Colonic mucosa (tissue), 4 donors: ENCODE data around the gene EXD3. TPM values are rescaled to one million over a fixed set of nuclear protein-coding genes. Genes with fewer than 3 reads are reported as not detected.

Experiments
- DNase-seq: peaks from one replicate; pipeline ENCODE4 v3.0.0-alpha.2; 2020
- H3K27ac ChIP-seq: fragments of 200-600 bp; one replicate; pipeline ENCODE4 v1.8.0; 2021
- H3K27me3 ChIP-seq: fragments of 200-600 bp; one replicate; pipeline ENCODE4 v1.8.0; 2021
- H3K36me3 ChIP-seq: fragments of 200-600 bp; one replicate; pipeline ENCODE4 v1.8.0; 2021
- H3K4me1 ChIP-seq: fragments of 200-600 bp; one replicate; pipeline ENCODE4 v1.8.0; 2021; ENCODE audit warnings: mild to moderate bottlenecking
- H3K4me3 ChIP-seq: fragments of 200-600 bp; one replicate; pipeline ENCODE4 v1.8.0; 2021
- H3K9ac ChIP-seq, 2 donors: one replicate each; pipeline ENCODE4 v1.7.0; 2013; ENCODE audit warnings: control low read depth in 2 of 2, low read depth in 2 of 2, low read length in 2 of 2
- H3K9me3 ChIP-seq: fragments of 200-600 bp; one replicate; pipeline ENCODE4 v1.8.0; 2021
- intact Hi-C: fragments of 100-400 bp; cut with DNase I; formaldehyde crosslinking; loops from one replicate; pipeline ENCODE4 v1.14.1; 2022
- total RNA-seq, 2 donors: library from RNA; stranded (reverse); fragmentation: NEBNext Ultra II Directional in 1 of 2; extraction: Animal tissue kit (Norgen Biotek cat#: 25700) in 1 of 2; gene quantifications; one replicate each; pipeline ENCODE4 v1.2.1, GENCODE V29; 2021
- TF ChIP-seq, protein P1 (sequence below): fragments of 200-600 bp; IDR thresholded peaks from one replicate; pipeline ENCODE4 v1.8.0; 2022; ENCODE audit warnings: antibody characterized with exemption, mild to moderate bottlenecking
- donor health status: healthy.
- donor health status: DM: no; HTN: no; CAD: no.
- donor health status: DM: no; HTN: no; CAD: no.

The EXD3 gene
- total RNA-seq, 2 donors from 2014 or later = 34.9 to 36.4 TPM

DNA sequence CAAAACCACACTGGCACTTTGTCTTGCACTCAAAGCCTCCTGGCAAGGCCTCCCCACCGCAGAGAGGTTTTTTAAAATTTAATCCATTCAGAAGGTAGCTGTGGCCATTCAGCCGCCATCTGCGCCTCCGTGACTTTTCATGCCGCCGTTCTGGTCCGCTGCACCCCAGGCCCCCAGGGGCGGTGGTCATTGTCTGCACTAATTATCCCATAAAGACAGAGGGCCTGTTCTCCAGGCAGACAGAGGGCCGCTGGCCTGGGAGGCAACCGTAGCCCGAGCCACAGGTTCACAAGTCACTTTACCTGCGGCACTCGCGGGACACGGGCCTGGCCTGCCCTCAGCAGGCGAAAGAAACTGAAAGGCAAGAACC, 49.4 kb downstream of the EXD3 start:
- no peaks in the 10 kb centered on the region for H3K4me1 ChIP-seq
- no peak overlapping the region for H3K27ac ChIP-seq
- TF ChIP-seq, protein P1, sequence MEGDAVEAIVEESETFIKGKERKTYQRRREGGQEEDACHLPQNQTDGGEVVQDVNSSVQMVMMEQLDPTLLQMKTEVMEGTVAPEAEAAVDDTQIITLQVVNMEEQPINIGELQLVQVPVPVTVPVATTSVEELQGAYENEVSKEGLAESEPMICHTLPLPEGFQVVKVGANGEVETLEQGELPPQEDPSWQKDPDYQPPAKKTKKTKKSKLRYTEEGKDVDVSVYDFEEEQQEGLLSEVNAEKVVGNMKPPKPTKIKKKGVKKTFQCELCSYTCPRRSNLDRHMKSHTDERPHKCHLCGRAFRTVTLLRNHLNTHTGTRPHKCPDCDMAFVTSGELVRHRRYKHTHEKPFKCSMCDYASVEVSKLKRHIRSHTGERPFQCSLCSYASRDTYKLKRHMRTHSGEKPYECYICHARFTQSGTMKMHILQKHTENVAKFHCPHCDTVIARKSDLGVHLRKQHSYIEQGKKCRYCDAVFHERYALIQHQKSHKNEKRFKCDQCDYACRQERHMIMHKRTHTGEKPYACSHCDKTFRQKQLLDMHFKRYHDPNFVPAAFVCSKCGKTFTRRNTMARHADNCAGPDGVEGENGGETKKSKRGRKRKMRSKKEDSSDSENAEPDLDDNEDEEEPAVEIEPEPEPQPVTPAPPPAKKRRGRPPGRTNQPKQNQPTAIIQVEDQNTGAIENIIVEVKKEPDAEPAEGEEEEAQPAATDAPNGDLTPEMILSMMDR = no peak
- no peaks in the 10 kb centered on the region for H3K9me3 ChIP-seq
- H3K4me3 ChIP-seq = no peak overlapping the region
- no peaks in the 10 kb centered on the region for H3K27me3 ChIP-seq
- intact Hi-C loops = no loop called here
- no peaks in the 10 kb centered on the region for H3K36me3 ChIP-seq
- no peak overlapping the region for H3K9ac ChIP-seq
- DNase-seq = no peak

DNA sequence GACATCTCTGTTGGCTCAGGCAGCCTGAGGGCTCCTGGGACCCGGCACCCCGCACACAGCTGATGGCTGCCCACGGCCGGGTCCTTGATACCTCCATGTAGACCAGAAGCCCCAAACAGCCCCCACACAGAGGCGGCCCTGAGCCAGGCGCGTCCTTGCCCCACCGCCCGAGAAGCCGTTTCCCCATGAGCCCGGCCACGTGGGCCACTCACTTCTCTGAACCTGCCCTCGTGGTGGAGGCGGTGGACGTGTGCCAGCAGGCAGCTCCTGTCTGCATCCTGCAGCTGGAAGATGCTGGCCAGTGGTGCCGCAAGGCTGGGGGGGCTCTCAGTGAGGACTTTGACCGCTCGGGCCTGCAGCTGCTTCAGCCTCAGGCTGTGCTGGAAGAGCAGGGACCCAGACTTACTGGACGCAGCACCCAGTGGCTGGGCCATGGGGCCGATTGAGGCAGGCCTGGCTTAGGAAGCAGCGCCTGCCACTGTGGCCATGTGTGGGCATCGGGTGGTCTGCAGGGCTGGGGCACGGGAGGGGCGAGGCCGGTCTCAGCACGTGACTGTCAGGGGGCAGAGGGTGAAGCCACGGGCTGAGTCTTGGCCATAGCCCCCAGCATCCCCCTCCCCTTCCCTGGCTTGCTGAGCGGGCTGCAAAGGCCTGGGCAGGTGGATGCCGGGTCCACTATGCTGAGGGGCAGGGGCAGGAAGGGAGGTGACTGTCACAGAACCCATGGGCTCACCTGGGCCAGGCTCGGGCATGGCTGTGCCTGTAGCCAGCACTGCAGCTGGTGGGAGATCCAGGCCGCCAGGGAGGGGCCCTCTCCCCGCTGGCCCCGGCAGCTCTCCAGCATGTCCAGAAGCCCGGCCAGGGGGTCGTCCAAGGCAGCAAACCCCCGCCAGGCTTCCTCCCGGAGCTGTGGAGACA, 50.0 kb downstream of the EXD3 start:
- no peak for DNase-seq
- Histone ChIP-seq H3K36me3 (no peaks in the 10 kb centered on the region), H3K4me1 (no peaks in the 10 kb centered on the region), H3K9me3 (no peaks in the 10 kb centered on the region), H3K9ac (no peak overlapping the region), H3K27me3 (no peaks in the 10 kb centered on the region), H3K4me3 (no peak overlapping the region), H3K27ac (no peak overlapping the region)
- intact Hi-C loops = no loop called here
- TF ChIP-seq, protein P1 = no peak

DNA sequence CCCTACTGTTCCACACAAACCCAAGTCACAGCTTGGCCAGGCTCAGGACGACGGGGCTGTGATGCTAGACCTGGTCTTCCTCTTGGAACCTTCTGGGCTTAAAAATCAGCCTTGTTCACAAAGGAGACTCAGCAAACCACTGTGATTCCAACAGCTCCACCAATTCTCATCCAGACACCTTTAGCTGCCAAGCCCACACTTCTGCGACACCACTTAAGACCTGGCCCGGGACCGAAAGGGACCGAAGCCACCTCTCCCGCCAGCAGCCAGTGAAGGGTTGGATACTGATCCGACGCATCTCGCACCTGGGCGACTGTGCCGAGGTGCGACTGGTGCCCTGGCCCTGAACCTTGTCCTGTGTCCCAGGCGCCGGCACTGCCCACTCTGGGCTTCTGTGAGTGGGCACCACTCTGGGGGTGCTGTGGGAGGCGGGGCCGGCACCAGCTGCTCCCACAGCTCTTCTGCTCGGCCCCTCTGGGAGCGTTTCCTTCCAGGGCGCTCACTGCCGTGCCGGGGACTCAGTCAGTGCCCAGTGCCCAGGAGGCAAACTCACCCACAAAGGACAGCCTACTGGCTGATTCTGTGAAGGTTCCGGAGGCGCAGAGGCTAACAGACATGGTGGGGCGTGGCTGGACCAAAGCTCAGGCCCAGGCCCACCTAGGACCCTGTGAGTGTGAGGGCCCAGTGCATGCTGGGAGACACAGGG, 50.9 kb downstream of the EXD3 start:
- no peak for DNase-seq
- no peak overlapping the region for H3K27ac ChIP-seq
- TF ChIP-seq, protein P1 = no peak
- H3K4me3 ChIP-seq = no peak overlapping the region
- H3K9me3 ChIP-seq = no peaks in the 10 kb centered on the region
- H3K27me3 ChIP-seq = no peaks in the 10 kb centered on the region
- no peaks in the 10 kb centered on the region for H3K36me3 ChIP-seq
- no peaks in the 10 kb centered on the region for H3K4me1 ChIP-seq
- intact Hi-C loops = no loop called here
- H3K9ac ChIP-seq = no peak overlapping the region

DNA sequence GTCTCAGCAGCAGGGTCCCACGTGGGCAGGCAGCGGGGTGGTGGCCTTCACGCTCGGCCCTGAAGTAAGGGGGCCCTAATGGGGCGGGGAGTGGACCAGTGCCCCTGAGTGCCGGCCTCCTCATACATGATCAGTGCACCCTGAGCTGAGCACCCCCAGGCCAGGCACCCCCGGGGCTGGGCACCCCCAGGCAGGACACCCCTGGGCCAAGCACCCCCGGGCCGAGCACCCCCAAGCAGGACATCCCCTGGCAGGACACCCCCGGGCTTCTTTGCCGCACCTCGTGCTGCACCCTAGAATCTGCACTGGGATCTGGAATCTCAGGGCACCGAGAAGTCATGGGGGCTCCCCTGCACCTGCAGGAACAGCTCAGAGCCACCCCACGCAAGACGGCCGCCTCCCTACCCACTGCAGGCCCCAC, 51.4 kb downstream of the EXD3 start:
- Histone ChIP-seq H3K4me1 (no peaks in the 10 kb centered on the region), H3K27me3 (no peaks in the 10 kb centered on the region), H3K9ac (no peak overlapping the region), H3K9me3 (no peaks in the 10 kb centered on the region), H3K27ac (no peak overlapping the region), H3K4me3 (no peak overlapping the region), H3K36me3 (no peaks in the 10 kb centered on the region)
- no peak for DNase-seq
- intact Hi-C loops = no loop called here
- TF ChIP-seq, protein P1 = no peak

DNA sequence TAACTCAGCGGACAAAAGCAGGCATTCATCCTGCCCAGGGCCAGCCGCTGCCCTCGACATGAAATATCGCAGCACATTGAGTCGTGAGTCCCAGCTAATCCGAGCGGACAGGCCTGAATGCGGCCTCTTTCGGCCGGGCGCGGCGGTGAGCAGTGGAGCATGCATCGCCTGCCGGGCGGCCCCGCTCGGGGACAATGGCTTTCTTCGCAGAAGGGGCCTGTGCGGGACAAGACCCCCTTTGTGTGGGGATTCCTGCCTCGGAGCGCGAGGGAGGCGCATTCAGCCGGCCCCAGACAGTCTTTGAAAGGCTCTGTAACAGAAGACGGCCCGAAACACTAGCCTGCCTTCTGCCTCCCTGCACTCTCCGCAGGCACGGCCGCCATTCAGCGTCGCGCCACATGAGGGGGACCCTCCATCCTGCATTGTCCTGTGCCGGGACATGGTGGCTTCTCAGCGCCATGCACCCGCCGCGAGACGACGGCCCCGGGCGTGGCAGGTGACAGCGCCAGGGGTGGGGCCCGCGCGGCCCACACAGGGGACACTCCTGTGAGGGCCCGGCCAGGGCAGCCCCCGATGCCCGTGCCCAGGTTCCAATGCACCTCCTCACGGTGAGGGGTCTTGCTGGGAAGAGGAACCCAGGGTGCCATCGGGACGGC, 52.0 kb downstream of the EXD3 start:
- intact Hi-C loops = no loop called here
- no peaks in the 10 kb centered on the region for H3K4me1 ChIP-seq
- no peak overlapping the region for H3K4me3 ChIP-seq
- H3K27me3 ChIP-seq = no peaks in the 10 kb centered on the region
- H3K27ac ChIP-seq = no peak overlapping the region
- TF ChIP-seq, protein P1 = no peak
- H3K9me3 ChIP-seq = no peaks in the 10 kb centered on the region
- no peak overlapping the region for H3K9ac ChIP-seq
- DNase-seq = no peak
- no peaks in the 10 kb centered on the region for H3K36me3 ChIP-seq
